ENCODE measurements around the gene SYT7.

DNA sequence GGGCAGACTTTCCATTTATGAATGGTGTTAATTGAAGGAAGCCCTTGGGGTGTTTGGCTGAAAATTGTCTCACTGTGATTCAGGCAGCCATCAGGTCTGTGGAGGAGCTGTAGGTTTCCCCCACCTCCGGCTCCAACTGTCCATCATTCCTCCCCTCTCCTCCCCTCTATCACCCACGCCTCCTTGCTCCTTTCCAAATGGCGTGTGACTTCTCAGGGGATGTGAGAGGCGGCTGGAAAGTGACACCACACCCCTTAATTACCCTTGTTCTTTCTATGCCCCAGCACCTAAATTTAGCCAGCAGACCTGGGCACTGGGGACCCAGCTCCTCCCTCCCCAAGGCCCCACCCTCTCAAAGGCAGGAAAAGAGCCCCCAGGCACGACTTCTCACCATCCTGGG lies 38.1 kb upstream of the SYT7 start:
- TF ChIP-seq EZH2 (IDR thresholded peaks at IDR 0.05; ENCODE audit: borderline replicate concordance, low read depth, low read length, severe bottlenecking) (no peak), CTCF (IDR thresholded peaks at IDR 0.05; ENCODE audit: borderline replicate concordance, extremely low read depth, low read length, poor library complexity, severe bottlenecking) (no peak)

All from DND-41 (cell line).